ENCODE data around the gene SLC26A9. TPM values are rescaled to one million over a fixed set of nuclear protein-coding genes. Genes with fewer than 3 reads are reported as not detected.
"Not testable (repeated sequence)": the region's sequence is repeated elsewhere in the genome, so short reads cannot be mapped to it uniquely, and the experiment has no call there.

SLC26A9 gene
- total RNA-seq, 1 experiment from 2014 or later: not detected

DNA sequence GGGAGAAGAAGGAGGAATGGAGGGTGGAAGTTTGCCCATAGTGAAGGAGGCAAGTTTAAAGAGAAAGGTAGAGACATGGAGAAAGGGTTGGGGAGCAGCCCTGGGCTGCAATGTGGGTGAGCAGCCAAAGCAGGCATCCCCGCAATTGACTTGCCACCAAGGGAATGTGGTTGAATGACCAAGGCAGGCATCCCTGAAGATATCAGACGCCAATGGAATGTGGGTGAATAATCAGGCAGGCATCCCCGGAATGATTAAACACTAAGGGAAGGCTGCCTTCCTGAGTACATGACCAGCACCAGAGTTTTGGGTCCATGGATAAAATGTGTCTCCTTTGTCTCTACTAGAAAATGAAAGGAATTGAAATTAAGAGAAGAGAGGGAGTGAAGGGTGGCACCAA lies 53.5 kb downstream of the SLC26A9 start:
- DNase-seq (ENCODE audit: low read depth, low spot score); in situ Hi-C loops (cut with HindIII; ENCODE audit: low pct_unique_long_range_greater_than_20kb, low sequenced_read_pairs); H3K4me1 ChIP-seq (ENCODE audit: control insufficient read depth, insufficient read depth, low read length); H3K27ac ChIP-seq (ENCODE audit: low read length); POLR2A ChIA-PET; H3K27me3 ChIP-seq (ENCODE audit: control insufficient read depth, insufficient read depth, low read length); H3K4me3 ChIP-seq (ENCODE audit: low read depth in 2 of 2, low read length in 2 of 2); BruUV-seq (replicated peaks); CTCF ChIA-PET; H3K9me3 ChIP-seq (ENCODE audit: control insufficient read depth, insufficient read depth, low read depth, low read length); ATAC-seq; H3K36me3 ChIP-seq (ENCODE audit: control insufficient read depth, insufficient read depth, low read length); intact Hi-C loops (cut with micrococcal nuclease; ENCODE audit: unreplicated experiment): not testable (repeated sequence)

DNA sequence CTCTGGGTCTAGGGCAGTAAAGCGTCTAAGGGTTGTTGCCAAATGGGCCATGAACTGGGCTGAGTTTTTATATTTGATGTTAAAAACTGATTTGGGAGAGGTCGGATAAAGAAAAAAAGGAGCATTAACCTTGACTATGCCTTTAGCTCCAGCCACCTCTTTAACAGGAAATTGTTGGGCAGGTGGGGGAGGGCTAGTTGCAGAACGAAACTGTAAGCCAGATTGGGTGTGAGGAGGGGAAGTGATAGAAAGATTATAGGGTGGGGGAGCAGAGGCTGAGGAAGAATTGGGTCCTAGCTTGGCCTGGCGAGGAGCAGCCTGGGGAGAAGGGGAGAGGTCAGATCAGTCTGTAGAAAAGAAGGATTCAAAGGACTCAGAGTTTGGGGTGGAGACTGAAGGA lies 54.2 kb downstream of the SLC26A9 start:
- H3K27ac ChIP-seq (ENCODE audit: low read length); H3K9me3 ChIP-seq (ENCODE audit: control insufficient read depth, insufficient read depth, low read depth, low read length); DNase-seq (ENCODE audit: low read depth, low spot score); in situ Hi-C loops (cut with HindIII; ENCODE audit: low pct_unique_long_range_greater_than_20kb, low sequenced_read_pairs); H3K4me3 ChIP-seq (ENCODE audit: low read depth in 2 of 2, low read length in 2 of 2); H3K27me3 ChIP-seq (ENCODE audit: control insufficient read depth, insufficient read depth, low read length); intact Hi-C loops (cut with micrococcal nuclease; ENCODE audit: unreplicated experiment); ATAC-seq; BruUV-seq (replicated peaks); H3K36me3 ChIP-seq (ENCODE audit: control insufficient read depth, insufficient read depth, low read length); H3K4me1 ChIP-seq (ENCODE audit: control insufficient read depth, insufficient read depth, low read length); CTCF ChIA-PET: not testable (repeated sequence)
- POLR2A ChIA-PET: interaction anchor here (0.9 kb wide), 1 partner anchor 1758 kb away, joined by 3 read pairs; no protein-coding TSS in a partner anchor

DNA sequence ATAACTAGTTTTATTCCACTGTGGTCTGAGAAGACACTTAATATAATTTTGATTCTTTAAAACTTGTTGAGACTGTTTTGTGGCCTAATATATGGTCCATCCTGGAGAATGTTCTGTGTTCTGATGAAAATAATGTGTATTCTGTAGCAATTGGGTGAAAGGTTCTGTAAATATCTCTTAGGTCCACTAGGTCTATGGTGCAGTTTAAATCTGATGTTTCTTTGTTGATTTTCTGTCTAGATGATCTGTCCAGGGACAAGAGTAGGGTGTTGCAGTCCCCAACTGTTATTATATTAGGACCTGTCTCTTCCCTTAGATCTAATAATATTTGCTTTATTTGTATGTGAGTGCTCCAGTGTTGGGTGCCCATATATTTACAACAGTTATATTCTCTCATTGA lies 59.5 kb downstream of the SLC26A9 start:
- Histone ChIP-seq H3K4me3 (ENCODE audit: low read depth in 2 of 2, low read length in 2 of 2) (no peak overlapping the region), H3K27me3 (ENCODE audit: control insufficient read depth, insufficient read depth, low read length) (no peaks in the 10 kb centered on the region), H3K36me3 (ENCODE audit: control insufficient read depth, insufficient read depth, low read length) (no peaks in the 10 kb centered on the region), H3K4me1 (ENCODE audit: control insufficient read depth, insufficient read depth, low read length) (no peaks in the 10 kb centered on the region), H3K9me3 (ENCODE audit: control insufficient read depth, insufficient read depth, low read depth, low read length) (no peaks in the 10 kb centered on the region), H3K27ac (ENCODE audit: low read length) (no peak overlapping the region)
- ATAC-seq (no peak), DNase-seq (ENCODE audit: low read depth, low spot score) (no peak)
- CTCF ChIA-PET: no interaction called here
- POLR2A ChIA-PET: no interaction called here
- intact Hi-C loops (cut with micrococcal nuclease; ENCODE audit: unreplicated experiment): no loop called here
- in situ Hi-C loops (cut with HindIII; ENCODE audit: low pct_unique_long_range_greater_than_20kb, low sequenced_read_pairs): no loop called here
- no TSS peak for BruUV-seq (replicated peaks)
- TF ChIP-seq, protein P1, sequence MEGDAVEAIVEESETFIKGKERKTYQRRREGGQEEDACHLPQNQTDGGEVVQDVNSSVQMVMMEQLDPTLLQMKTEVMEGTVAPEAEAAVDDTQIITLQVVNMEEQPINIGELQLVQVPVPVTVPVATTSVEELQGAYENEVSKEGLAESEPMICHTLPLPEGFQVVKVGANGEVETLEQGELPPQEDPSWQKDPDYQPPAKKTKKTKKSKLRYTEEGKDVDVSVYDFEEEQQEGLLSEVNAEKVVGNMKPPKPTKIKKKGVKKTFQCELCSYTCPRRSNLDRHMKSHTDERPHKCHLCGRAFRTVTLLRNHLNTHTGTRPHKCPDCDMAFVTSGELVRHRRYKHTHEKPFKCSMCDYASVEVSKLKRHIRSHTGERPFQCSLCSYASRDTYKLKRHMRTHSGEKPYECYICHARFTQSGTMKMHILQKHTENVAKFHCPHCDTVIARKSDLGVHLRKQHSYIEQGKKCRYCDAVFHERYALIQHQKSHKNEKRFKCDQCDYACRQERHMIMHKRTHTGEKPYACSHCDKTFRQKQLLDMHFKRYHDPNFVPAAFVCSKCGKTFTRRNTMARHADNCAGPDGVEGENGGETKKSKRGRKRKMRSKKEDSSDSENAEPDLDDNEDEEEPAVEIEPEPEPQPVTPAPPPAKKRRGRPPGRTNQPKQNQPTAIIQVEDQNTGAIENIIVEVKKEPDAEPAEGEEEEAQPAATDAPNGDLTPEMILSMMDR (IDR thresholded peaks at IDR 0.05): no peak
- no peak for TF ChIP-seq TCF7L2 (IDR thresholded peaks at IDR 0.05; ENCODE audit: low read depth, low read length)
- TF ChIP-seq POLR2AphosphoS5 (IDR thresholded peaks at IDR 0.05; ENCODE audit: low read depth, low read length): no peak
- TF ChIP-seq, protein P2, sequence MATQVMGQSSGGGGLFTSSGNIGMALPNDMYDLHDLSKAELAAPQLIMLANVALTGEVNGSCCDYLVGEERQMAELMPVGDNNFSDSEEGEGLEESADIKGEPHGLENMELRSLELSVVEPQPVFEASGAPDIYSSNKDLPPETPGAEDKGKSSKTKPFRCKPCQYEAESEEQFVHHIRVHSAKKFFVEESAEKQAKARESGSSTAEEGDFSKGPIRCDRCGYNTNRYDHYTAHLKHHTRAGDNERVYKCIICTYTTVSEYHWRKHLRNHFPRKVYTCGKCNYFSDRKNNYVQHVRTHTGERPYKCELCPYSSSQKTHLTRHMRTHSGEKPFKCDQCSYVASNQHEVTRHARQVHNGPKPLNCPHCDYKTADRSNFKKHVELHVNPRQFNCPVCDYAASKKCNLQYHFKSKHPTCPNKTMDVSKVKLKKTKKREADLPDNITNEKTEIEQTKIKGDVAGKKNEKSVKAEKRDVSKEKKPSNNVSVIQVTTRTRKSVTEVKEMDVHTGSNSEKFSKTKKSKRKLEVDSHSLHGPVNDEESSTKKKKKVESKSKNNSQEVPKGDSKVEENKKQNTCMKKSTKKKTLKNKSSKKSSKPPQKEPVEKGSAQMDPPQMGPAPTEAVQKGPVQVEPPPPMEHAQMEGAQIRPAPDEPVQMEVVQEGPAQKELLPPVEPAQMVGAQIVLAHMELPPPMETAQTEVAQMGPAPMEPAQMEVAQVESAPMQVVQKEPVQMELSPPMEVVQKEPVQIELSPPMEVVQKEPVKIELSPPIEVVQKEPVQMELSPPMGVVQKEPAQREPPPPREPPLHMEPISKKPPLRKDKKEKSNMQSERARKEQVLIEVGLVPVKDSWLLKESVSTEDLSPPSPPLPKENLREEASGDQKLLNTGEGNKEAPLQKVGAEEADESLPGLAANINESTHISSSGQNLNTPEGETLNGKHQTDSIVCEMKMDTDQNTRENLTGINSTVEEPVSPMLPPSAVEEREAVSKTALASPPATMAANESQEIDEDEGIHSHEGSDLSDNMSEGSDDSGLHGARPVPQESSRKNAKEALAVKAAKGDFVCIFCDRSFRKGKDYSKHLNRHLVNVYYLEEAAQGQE (IDR thresholded peaks at IDR 0.05; ENCODE audit: insufficient read depth in 1 of 2, low read depth in 2 of 2, low read length in 1 of 2): no peak
- TF ChIP-seq SIN3A (IDR thresholded peaks at IDR 0.05; ENCODE audit: borderline replicate concordance, insufficient read depth, low read depth, low read length): no peak
